Fibroblast of peridontal ligament (primary cell): ENCODE results near the gene FSTL4.
"Not testable (repeated sequence)": the region's sequence is repeated elsewhere in the genome, so short reads cannot be mapped to it uniquely, and the experiment has no call there.

ENCODE experiments used
- DNase-seq: peaks from one replicate; pipeline ENCODE4 v3.0.0-alpha.2; 2010; ENCODE audit errors: extremely low read depth

Gene FSTL4

DNA sequence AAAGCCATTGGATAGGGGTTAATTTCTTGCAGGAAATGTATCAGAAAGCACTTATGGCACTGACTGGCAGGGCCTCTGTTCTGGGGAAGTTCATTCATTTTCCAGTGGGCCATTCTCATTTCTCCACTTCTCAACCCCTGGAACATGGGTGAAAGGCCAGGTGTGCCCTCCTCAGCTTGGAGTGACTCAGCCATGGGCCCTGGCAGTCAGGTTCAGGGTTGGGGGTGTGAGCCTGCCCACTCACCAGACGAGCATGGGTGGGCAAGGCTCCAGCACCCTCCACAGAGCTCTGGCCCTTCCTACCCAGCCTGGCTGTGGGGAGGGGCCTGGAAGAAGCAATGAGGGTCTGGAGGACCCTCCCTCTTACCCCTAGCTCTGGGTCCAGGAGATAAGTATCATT is 386.2 kb downstream of the FSTL4 start:
- DNase-seq, result no peak

DNA sequence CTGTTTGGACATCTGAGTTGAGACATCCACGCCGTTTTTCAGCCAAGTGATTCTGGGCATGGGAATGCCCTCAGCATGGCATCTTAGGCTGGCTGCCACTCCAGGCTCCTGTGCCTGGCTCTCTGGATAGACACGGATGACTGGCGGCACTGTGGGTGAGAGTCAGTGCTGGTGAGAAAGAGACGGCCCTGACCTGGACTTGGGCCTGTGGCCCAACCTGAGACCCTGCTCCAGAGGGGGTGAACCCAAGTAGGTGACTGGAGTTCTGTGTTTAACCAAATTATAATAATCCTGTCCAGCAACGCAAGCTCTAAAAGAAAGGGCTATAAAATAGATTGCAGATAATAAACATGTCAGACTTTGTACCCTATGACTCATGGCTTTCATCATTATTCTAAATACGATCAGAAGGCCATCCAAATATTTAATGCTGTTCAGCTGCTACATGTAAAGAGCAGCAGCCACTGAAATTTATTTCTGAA is 386.6 kb downstream of the FSTL4 start:
- no peak for DNase-seq

DNA sequence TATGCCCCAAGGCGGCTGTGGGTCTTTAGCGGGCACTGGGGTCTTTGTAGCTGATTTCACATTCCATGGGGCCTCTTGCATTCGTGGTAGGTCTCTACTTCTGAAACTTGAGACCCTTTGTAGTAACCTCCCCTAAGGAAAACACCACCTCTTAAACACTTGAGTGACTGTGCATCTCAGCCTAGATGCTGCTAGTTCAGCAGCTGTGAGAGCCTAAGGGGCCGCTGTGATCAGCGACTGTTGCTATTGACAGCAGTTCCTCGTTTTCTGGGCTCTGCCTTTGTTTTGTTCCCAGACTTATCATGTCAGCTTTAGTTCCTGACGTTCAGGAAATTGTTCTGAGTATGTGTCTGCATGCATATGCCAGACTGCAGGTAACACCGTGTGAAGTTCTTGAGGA is 389.4 kb downstream of the FSTL4 start:
- DNase-seq, result no peak

DNA sequence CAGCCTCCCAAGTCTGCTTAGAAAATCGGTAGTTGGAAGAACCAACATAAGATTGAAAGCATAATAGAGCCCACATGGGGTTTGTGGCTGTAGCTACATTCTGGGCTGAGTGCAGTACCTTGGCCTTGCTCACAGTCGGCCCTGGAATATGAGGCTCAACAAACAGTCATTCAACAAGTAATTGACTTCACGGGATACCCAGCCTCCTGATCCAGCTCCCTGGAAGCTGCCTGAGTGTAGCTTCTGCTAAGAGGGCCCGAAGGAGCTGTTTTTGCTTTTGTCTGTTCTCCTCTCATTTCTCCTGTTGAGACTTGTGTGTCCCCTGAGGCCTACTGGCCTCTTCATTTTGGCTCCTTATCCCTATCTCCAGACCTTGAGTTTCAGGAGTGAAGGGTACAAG is 389.8 kb downstream of the FSTL4 start:
- no peak for DNase-seq

DNA sequence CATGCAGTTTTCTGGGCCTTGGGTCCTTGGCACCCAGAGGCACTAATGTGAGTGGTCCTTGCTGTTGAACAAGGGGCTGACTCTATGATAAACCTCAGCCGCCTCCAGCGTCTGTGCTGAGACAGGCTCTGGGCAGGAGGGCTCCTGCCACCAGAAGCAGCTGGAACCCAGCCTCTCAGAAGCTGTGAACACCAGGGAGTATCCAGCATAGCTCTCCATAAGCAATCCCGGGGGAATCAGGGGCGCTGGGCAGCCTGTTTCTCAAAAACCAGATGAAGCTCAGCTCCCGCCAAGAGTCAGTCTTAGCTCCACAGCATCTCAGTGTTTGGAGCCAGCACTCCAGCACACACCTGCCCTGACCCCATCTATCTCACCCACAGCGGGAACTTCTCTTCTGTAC is 390.3 kb downstream of the FSTL4 start:
- no peak for DNase-seq

DNA sequence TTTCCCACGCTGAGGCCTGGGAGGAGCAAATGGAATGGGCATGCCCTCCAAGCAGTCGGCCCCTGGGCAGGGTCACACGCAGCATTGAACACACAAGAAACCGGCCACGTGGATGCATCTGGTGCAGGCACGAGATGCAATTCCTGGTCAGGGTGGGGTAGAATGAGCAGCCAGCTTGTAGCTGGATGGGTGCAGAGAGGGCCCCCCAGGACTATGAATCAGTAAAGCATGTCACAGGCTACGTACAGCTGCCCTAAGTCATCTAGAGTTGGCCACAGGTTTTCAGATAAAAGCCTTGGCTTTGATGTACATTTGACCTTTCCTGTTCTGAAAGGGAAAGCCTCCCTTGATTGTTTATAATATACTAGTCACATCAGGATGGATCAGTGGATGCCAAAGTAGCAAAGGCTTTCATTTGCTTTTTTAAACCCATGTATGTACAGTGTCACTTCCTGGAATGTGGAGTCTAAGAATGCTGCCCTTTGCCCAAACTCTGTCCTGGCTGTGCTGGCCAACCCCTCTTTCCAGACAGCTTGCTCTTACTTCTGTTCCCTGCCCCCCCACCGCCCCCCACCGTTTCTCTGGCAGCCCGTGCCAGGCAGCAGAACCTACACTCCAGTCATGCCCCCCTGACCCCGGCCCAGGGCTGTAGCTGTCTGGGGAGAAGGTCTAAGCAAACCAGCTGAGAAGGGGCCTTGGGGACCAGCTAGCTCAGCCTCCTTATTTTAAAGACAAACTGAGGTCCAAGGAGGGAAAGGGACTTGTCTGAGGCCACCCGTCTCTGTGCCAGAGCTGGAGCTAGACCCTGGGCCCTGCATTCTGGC is 391.3 kb downstream of the FSTL4 start:
- no peak for DNase-seq

DNA sequence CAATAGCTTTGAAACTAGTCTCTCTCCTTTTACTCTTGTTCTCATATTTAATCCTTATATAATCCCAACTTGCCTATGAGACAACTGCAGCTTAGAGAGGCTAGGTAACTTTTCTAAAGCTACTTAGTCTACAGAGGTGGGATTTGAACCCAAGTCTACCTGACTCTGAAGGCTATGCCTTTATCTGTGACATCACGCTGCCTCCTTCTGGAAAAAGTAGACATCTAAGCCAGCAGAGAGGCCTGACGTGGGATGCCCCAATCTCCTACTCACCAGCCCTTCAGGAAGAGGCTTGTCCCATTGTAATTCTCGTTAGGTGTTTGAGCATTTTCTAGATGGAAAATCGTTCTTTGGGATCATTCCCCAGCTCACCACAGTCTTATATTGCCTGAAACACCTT is 393.0 kb downstream of the FSTL4 start:
- no peak for DNase-seq

DNA sequence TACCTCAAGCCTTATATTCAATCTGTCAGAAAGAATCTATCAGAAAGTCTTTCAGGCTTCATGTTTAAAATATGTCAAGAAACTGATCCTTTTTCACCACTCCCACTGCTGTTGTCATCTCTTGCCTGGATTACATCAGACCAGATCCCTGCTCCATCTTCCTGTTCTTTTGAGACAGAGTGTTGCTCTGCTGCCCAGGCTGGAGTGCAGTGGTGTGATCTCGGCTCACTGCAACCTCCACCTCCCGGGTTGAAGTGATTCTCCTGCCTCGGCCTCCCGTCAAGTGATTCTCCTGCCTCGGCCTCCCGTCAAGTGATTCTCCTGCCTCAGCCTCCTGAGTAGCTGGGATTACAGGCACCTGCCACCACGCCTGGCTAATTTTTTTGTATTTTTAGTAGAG is 396.2 kb downstream of the FSTL4 start:
- not testable (repeated sequence) for DNase-seq

DNA sequence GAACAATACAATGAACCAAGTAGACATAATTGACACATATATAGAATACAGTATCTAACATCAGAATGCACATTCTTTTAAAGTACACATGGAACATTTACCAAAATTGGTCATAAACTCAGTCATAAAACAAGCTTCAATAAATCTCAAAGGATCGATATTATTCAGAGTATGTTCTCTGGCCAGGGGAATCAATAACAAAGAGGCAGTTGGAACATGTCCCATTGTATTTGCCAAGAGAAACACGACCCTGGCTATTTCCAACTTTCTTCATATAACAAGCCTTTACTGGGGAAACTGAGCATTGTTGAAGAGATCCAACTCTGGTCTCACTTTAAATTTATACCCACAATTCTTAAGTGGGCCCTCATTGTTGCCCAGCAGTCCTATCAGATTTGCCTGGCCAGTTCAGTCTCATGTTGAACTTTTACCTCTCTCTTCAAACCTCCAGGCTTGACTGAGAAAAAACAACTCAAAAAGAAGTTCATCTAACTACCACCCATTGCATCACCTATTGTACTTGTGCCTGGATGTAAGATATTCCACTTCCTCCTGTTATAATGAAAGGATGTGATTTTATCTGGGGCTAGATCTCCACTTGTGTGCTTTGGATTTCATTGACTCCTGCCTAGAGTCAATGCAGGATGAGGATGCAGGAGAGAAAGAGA is 398.1 kb downstream of the FSTL4 start:
- no peak for DNase-seq

DNA sequence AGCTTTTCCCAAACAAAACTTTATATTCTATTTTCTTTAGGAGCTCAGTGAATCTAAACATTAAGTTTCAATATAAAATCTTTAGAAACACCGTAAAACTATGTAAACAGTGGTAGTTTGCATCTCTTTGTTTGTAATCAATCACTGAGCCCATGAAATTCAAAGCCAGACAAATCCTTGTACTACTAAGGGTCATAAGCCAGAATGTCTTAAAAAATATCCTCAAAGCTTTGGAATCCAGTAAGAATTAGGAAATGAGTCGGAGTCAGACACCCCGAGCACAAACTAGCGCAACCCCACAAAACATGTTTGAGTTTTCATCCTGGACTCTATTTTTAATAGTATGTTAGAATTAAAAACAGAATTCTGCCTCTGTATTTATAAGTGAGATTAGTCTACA is 406.7 kb downstream of the FSTL4 start:
- DNase-seq, result no peak

DNA sequence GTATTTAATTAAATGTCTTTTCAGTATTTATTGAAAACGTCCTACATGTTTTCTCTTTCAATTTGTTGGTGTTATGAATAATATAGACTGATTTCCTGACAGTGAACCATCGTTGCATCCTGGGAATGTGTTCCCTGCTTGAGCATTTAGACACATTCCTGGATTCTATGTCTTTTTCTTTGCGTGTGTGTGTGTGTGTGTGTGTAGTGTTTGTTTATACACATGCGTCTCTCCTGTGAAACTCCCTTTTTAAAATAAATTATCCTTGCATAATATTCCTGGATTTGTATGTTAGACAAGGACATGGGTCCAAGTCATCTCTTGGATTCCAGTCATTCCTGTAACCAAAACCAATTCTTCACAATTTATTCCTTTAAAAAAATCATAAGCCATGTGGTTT is 407.1 kb downstream of the FSTL4 start:
- DNase-seq, result peak; percentile 22

DNA sequence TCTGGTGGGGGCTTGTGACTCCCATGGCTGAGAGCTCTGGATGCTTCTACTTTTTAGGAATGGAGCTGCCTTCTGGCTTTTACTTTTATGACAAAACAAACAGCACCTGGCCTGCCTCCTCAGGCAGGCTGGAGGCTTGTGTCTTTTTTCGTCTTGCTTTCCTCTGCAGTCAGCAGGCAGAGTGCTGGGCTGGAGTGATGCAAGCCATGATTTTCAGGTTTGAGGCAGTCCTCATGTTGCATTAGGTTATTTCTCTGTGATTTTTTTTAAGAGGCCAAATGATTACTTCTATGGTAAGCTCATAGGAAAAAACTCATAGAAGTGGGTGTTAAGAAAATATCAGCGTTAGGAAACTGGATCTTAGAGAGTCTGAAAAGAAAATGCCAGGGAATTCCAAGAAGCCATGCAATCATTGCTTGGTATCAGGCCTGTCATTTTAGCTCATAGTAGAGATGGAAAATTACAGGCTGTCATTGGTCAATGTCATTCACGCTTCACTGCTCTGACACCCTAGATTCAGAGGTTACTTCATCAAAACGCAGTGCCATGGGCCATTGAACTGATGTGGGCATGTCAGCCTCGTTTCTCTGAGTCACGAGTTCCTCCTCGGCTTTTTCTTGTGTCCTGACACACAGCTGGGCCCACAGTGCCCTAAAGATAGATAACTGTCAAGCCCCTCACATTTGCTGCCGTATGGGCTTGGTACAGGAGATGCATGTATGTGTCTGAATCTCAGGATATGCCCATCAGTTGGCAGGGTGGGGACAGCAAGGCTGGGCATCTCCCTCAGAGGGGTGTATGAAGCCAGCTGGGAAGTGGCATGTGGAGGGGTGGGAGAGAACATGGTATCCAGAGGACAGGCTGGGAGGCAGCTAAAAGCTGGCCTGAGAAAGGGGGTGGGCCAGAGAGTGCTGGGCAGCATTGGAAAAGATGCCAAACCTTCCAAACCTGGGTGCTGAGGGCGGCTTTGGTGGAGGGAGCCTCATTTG is 408.7 kb downstream of the FSTL4 start:
- no peak for DNase-seq

DNA sequence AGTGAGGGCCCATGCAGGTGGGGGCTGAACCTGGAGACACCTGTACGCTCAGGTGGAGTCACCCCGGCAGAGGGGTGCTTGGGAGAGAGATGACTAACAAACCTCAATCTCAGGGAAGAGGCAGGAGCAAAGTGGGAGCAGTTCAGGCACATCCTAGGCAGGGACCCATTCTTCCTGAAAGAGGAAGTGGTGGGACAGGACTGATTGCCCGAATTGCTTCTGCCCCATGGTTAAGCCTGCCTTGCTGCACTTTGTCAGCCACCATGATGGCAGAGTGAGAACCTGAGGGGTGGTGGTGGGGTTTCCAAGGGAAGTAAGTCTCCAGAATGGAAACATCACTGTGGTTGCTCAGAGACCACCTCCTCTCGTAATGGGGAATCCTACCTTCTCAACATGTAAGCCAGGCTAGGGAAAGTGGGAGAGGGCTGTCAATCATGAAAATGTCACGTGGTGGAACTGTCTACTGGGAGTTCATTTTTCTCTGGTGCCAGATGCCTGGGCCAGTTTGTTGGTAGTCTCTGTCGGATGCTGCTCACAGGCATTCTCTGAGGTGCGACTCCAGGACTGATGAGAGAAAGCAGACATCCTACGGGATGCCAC is 410.2 kb downstream of the FSTL4 start:
- DNase-seq, result no peak

DNA sequence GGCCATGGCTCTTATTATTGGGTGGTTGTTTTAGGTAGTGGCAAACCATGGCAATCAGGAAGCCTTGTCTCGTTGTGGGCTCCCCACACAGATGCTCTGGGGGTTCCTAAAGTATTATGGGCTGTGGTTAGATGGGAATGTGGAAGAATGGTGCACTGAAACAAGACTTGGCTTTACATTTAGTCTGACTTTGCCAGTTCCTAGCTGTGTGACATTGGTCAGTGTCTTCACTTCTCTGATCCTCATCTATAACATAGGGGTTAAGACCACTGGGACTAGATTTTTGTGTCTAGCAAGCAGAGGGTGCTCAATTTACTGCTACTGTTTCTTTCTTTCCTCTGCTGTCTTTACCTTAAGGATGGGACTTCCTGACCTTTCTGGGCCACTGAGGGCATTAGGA is 411.0 kb downstream of the FSTL4 start:
- no peak for DNase-seq

DNA sequence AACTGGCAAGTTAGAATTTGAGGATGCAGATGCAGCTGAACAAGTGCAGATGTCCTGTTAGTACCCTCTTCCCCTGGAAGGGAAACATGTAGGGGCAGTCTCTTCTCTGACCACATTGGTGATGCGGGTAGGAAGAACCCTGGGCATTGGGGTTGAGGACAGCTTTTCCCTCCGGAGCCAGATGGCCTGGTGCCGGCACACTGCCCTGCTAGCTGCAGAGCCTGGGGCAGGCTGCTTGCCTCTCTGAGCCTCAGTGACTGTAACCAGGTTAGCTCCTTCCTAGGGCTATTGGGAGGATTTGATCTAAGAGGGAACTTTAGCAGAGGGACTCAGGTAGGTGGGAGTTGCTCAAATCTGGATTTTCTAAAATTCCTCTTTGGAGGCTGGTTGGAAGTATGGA is 412.1 kb downstream of the FSTL4 start:
- DNase-seq, result no peak

DNA sequence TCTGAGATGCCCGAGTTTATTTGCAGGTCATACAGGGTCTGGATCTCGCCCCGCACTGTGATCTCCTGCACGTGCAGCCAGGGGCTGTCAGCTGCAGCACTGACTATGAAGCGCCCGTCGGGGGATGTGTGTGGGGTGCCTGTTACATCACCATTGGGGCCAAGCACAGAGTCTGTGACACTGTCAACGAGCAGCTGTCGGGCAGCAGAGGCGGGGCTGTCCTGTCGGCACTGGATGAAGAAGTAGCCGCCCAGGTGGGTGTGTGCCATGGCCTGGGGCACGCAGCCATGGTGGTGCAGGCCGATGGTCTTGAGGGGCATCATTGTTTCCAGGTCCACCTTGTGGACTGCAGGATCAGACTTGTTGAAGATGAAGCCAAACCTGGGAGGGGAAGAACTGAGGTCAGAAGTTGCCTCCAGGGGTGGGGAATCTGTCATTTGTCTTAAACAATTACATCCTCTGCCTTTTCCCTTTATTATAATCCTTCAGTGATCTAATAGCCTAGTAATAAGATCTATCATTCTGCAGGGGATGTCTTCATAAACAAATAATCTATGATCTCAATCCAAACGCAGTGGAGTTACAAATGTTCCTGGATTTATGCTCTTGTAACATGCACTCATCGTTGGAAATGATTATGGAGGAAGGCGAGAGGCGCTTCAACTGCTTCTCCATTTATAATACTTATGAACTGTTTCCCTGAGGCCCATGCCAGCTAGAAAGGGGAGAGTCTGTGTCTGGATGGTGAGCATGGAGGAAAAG is 412.7 kb downstream of the FSTL4 start:
- no peak for DNase-seq

DNA sequence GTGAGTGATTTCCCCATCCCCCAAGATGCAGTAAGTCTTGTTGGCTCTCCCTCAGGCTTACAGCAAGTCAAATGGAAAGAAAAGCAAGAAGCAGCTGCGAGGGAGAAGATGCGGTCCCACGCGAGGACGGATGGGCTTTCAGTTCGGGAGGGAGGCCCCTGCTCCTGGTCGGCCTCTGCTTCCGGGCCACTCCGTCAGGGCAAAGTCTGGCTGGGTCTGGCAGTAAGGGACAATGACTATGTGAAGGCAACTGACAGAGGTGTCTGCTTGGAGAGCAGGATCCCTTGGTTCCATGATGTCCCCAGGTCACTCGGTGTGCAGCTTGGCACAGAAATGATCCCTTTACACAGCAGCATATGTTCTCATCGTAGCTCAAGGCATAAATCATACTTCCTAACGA is 413.8 kb downstream of the FSTL4 start:
- no peak for DNase-seq

DNA sequence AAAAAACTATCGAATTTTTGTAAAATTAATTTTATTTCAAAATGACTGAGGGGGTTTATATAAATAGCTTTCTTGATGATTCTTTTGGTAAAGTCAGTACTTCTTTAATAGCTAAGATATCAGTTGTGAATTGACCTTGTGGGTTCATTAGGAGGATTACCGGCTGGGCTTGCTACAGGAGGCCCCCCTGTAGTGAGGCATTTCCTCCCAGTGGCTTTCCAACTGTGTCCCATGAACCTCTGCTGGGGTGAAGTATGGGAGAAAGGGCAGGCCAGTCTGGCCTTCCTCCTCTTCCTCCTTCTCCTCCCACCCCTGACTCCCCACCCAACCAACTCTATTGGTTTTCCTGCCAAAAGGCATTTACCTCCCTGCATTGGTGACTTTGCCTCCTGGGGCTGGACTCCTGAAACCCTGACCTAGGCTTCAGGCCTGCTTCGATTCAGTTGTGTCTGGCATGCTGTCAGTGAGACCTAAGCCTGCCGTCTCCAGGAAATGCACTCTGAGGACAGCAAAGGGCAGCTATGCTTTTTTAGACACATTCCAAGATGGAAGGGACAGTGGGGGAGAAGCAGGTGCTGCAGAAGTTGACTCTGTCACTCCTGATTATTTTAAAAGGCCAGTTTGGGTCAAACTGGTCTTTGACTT is 415.8 kb downstream of the FSTL4 start:
- no peak for DNase-seq

DNA sequence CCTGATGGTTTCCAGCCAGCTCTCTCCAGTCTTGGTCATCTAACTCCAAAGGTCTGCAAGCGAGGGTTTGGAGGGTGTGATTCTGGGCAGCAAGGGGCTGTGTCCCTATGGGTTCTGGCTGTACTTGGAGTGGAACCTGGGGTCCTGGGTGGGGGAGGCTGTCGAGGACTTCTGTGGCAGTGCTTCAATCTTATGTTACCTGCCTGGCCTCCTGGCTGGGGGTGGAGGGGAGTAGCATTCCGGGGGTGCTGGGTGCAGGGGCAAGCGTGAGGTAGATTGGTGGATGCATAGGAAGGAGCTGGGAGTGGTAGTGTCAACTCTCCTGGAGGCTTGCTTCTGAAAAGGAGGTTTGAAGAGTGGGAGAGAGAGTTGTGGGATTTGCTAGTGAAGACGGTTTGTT is 417.1 kb downstream of the FSTL4 start:
- no peak for DNase-seq

DNA sequence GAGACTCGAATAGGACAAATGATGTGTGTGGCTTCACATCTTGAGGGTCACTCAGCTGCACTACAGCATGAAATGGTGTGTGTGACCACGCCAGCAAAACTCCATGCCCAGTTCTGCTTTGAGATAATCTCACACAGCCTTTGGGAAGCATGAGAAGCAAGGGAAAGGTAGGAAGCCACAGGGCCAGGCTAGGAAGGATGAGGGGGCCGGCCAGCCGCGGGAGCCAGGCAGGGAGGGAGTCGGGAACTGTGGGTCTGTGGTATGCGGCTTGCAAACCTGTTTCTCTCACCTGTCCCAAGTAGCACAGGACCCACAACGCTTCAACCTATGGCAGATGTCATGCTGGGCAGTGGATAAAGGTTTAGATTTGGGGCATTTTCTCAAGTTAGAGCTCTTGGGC is 418.5 kb downstream of the FSTL4 start:
- no peak for DNase-seq

DNA sequence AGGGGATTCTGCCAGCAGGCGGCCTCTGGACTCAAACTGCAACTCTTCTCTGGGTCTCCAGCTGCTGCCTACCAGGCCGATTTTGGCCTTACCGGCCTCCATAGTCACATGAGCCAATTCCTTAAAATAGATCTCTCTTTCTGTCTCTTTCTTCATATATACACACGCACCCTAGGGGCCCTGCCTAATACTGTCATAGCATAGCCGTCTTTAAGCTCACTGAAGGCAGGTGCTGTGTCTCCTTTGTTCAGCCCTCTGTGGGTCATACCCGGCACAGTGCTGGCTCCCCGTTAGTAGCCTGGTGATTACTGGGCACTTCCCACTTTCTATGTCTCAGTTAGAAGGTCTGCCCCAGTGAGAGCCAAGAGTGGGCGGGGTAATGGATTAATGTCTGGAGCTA is 419.6 kb downstream of the FSTL4 start:
- no peak for DNase-seq
